H1 (cell line): ENCODE measurements around the gene SPRR2B.

ENCODE experiments used
- BACH1 ChIP-seq: IDR thresholded peaks from 2 replicates; pipeline ENCODE4 v1.6.1; 2012; ENCODE audit warnings: low read length, improper control_type of control experiment
- CBX5 ChIP-seq: fragments of 300-800, 300-1000 bp; sonication (generic); IDR thresholded peaks from 2 replicates; pipeline ENCODE4 v1.7.1; 2016; ENCODE audit warnings: antibody characterized with exemption, low read length, low read depth
- CTCF ChIP-seq, 3 experiments: IDR thresholded peaks; 1 replicate in 2 of 3; 2 replicates in 1 of 3; pipeline versions ENCODE4 v1.5.1 to v1.6.1; 2011; ENCODE audit warnings: low read length in 3 of 3, mild to moderate bottlenecking in 3 of 3, inconsistent platforms in 2 of 3, low read depth in 1 of 3, moderate library complexity in 1 of 3; ENCODE audit not compliant: insufficient read depth in 1 of 3; ENCODE audit errors: control extremely low read depth in 1 of 3
- EP300 ChIP-seq, 2 experiments: IDR thresholded peaks; 1 replicate in 1 of 2; 2 replicates in 1 of 2; pipeline ENCODE4 v1.6.1; 2011 to 2012; ENCODE audit warnings: low read depth in 2 of 2, low read length in 2 of 2, mild to moderate bottlenecking in 2 of 2, borderline replicate concordance in 1 of 2, inconsistent platforms in 1 of 2, moderate library complexity in 1 of 2
- HDAC6 ChIP-seq: IDR thresholded peaks from one replicate; pipeline ENCODE4 v1.7.1; 2012; ENCODE audit warnings: low read depth, mild to moderate bottlenecking, inconsistent platforms, low read length, moderate library complexity
- JUN ChIP-seq: IDR thresholded peaks from 2 replicates; pipeline ENCODE4 v1.6.1; 2011; ENCODE audit warnings: low read depth, mild to moderate bottlenecking, improper control_type of control experiment, low read length
- MAX ChIP-seq: IDR thresholded peaks from 2 replicates; pipeline ENCODE4 v1.6.1; 2012; ENCODE audit warnings: inconsistent platforms
- NANOG ChIP-seq: IDR thresholded peaks from 2 replicates; pipeline ENCODE4 v1.6.1; 2011; ENCODE audit warnings: low read length, low read depth, mild to moderate bottlenecking, inconsistent platforms; ENCODE audit not compliant: insufficient read depth, poor library complexity, severe bottlenecking
- POLR2A ChIP-seq, 2 experiments: IDR thresholded peaks; 1 replicate in 1 of 2; 2 replicates in 1 of 2; pipeline ENCODE4 v1.6.1; 2011; ENCODE audit warnings: low read depth in 2 of 2, low read length in 2 of 2, mild to moderate bottlenecking in 2 of 2; ENCODE audit errors: control extremely low read depth in 1 of 2
- POLR2AphosphoS5 ChIP-seq: IDR thresholded peaks from 2 replicates; pipeline ENCODE4 v1.6.1; 2011; ENCODE audit warnings: low read depth, low read length
- TEAD4 ChIP-seq: IDR thresholded peaks from 2 replicates; pipeline ENCODE4 v1.6.1; 2012; ENCODE audit warnings: low read depth, low read length, inconsistent platforms, mixed read lengths
- YY1 ChIP-seq: IDR thresholded peaks from 2 replicates; pipeline ENCODE4 v1.6.1; 2011; ENCODE audit warnings: low read depth, mild to moderate bottlenecking, low read length

GRCh38 chr1:153057375-153057774 is 14.0 kb downstream of the SPRR2B start, which contains the start of gene SPRR2A:
- no peak for TF ChIP-seq HDAC6
- no peak for TF ChIP-seq CBX5
- no peak for TF ChIP-seq POLR2A (IDR thresholded peaks at IDR 0.05; ENCODE audit: control extremely low read depth in 1 of 2, low read depth in 2 of 2, low read length in 2 of 2)
- TF ChIP-seq CTCF (IDR thresholded peaks at IDR 0.05; ENCODE audit: control extremely low read depth in 1 of 3, insufficient read depth in 1 of 3, low read depth in 1 of 3, low read length in 3 of 3), result no peak
- TF ChIP-seq YY1, result no peak
- TF ChIP-seq POLR2AphosphoS5, result no peak
- TF ChIP-seq MAX, result no peak
- no peak for TF ChIP-seq BACH1
- no peak for TF ChIP-seq NANOG
- TF ChIP-seq JUN, result no peak
- no peak for TF ChIP-seq EP300 (IDR thresholded peaks at IDR 0.05; ENCODE audit: borderline replicate concordance in 1 of 2, low read depth in 2 of 2, low read length in 2 of 2)
- no peak for TF ChIP-seq TEAD4
